A549 (cell line): ENCODE data around the gene GET4. TPM values are rescaled to one million over a fixed set of nuclear protein-coding genes. Genes with fewer than 3 reads are reported as not detected.

Experiments
- ATAC-seq, 2 experiments: fragments of 200-7000 bp in 1 of 2; fragments of >200 bp in 1 of 2; cut with Nextera tagmentation in 1 of 2; cut with Tn5 transposase in 1 of 2; 3 replicates each; pipeline versions ENCODE4 v1.8.0 to v1.9.1; 2018 to 2020; ENCODE audit warnings: mild to moderate bottlenecking in 1 of 2, moderate library complexity in 1 of 2
- CTCF ChIA-PET: fragments of 300-600 bp; sonication (Branson Sonifier 250); formaldehyde crosslinking; extraction: SDS; loops from one replicate; lab custom pipeline; 2021; ENCODE audit warnings: antibody characterized with exemption, inconsistent platforms; lab: Yijun Ruan, JAX
- POLR2A ChIA-PET: fragments of 350-600 bp; formaldehyde crosslinking; extraction: SDS; loops from one replicate; lab custom pipeline; 2021; ENCODE audit warnings: antibody characterized with exemption, inconsistent platforms; lab: Yijun Ruan, JAX
- DNase-seq, 2 experiments: peaks; one replicate each; pipeline versions ENCODE4 v3.0.0 to v3.0.0-alpha.2; 2011 to 2016; ENCODE audit warnings: low read depth in 1 of 2, low spot score in 1 of 2
- FAIRE-seq: peaks from 2 replicates; lab custom pipeline; 2011; peaks lifted over from hg19 to GRCh38; lab: Jason Lieb, UNC
- H3K27ac ChIP-seq, 2 experiments: fragments of >200 bp; sonication (Bioruptor Twin); formaldehyde crosslinking; 3 replicates each; pipeline ENCODE4 v1.5.1; 2016 to 2017
- H3K4me1 ChIP-seq: fragments of >200 bp; sonication (Bioruptor Twin); formaldehyde crosslinking; 3 replicates; pipeline ENCODE4 v1.6.1; 2016
- H3K4me2 ChIP-seq: fragments of >200 bp; sonication (Bioruptor Twin); formaldehyde crosslinking; 3 replicates; pipeline ENCODE4 v1.6.1; 2016
- H3K4me3 ChIP-seq: fragments of >200 bp; sonication (Bioruptor Twin); formaldehyde crosslinking; 3 replicates; pipeline ENCODE4 v1.5.1; 2016
- H3K9me3 ChIP-seq: fragments of >200 bp; sonication (Bioruptor Twin); formaldehyde crosslinking; 3 replicates; pipeline ENCODE4 v1.6.1; 2016
- BCL3 ChIP-seq: fragments of >200 bp; sonication (Bioruptor Twin); formaldehyde crosslinking; IDR thresholded peaks from 3 replicates; pipeline ENCODE4 v1.6.1; 2016
- CBX2 ChIP-seq: fragments of 200-600 bp; sonication (generic); IDR thresholded peaks from 2 replicates; pipeline ENCODE4 v1.6.1; 2016; ENCODE audit warnings: low read depth, mild to moderate bottlenecking, borderline replicate concordance
- CHD4 ChIP-seq: fragments of 200-600 bp; sonication (generic); IDR thresholded peaks from 2 replicates; pipeline ENCODE4 v1.6.1; 2016; ENCODE audit warnings: antibody characterized with exemption, mild to moderate bottlenecking, borderline replicate concordance
- CTCF ChIP-seq: fragments of >200 bp; sonication (Bioruptor Twin); formaldehyde crosslinking; IDR thresholded peaks from 3 replicates; pipeline ENCODE4 v1.5.1; 2016
- FOSB ChIP-seq: fragments of 250-450 bp; sonication (Bioruptor Pico); IDR thresholded peaks from 2 replicates; pipeline ENCODE4 v1.5.0; 2020; ENCODE audit warnings: mild to moderate bottlenecking, moderate library complexity
- HES2 ChIP-seq: fragments of >200 bp; sonication (Bioruptor Twin); formaldehyde crosslinking; IDR thresholded peaks from 2 replicates; pipeline ENCODE4 v1.6.1; 2016
- HOXA7 ChIP-seq: fragments of 250-450 bp; sonication (Bioruptor Pico); IDR thresholded peaks from 2 replicates; pipeline ENCODE4 v1.5.0; 2020; ENCODE audit warnings: mild to moderate bottlenecking, moderate library complexity
- HOXB13 ChIP-seq: fragments of 250-450 bp; sonication (Bioruptor Pico); IDR thresholded peaks from 2 replicates; pipeline ENCODE4 v1.5.0; 2020; ENCODE audit warnings: low read depth, mild to moderate bottlenecking, moderate library complexity
- KDM5A ChIP-seq: fragments of 200-600 bp; sonication (generic); IDR thresholded peaks from 2 replicates; pipeline ENCODE4 v1.6.1; 2016; ENCODE audit warnings: antibody characterized with exemption, mild to moderate bottlenecking
- MAX ChIP-seq: IDR thresholded peaks from 2 replicates; pipeline ENCODE4 v1.6.1; 2012
- NPAS2 ChIP-seq: fragments of 250-450 bp; sonication (Bioruptor Pico); IDR thresholded peaks from 2 replicates; pipeline ENCODE4 v1.8.0; 2022; ENCODE audit warnings: mild to moderate bottlenecking, moderate library complexity, borderline replicate concordance
- PBX3 ChIP-seq: IDR thresholded peaks from 2 replicates; pipeline ENCODE4 v1.6.1; 2012
- PHF8 ChIP-seq: fragments of 200-600 bp; sonication (generic); IDR thresholded peaks from 2 replicates; pipeline ENCODE4 v1.6.1; 2016; ENCODE audit warnings: low read depth, mild to moderate bottlenecking, antibody characterized with exemption, moderate library complexity, borderline replicate concordance
- POLR2A ChIP-seq: IDR thresholded peaks from 2 replicates; pipeline ENCODE4 v1.6.1; 2012; ENCODE audit warnings: mild to moderate bottlenecking, low read length
- RNF2 ChIP-seq: fragments of 200-600 bp; sonication (generic); IDR thresholded peaks from 2 replicates; pipeline ENCODE4 v1.6.1; 2016; ENCODE audit warnings: low read depth, mild to moderate bottlenecking, antibody characterized with exemption, moderate library complexity, borderline replicate concordance
- TP53 ChIP-seq: fragments of 250-450 bp; sonication (Bioruptor Pico); IDR thresholded peaks from 2 replicates; pipeline ENCODE4 v1.5.0; 2021; ENCODE audit warnings: mild to moderate bottlenecking, moderate library complexity
- ZFP36 ChIP-seq: fragments of 450-650 bp; IDR thresholded peaks from 2 replicates; pipeline ENCODE4 v1.6.1; 2014; ENCODE audit warnings: borderline replicate concordance; ENCODE audit not compliant: partially characterized antibody
- ZNF302 ChIP-seq: fragments of 250-450 bp; sonication (Bioruptor Pico); IDR thresholded peaks from 2 replicates; pipeline ENCODE4 v1.9.0; 2021; ENCODE audit warnings: inconsistent platforms, mild to moderate bottlenecking, moderate library complexity
- WGBS: methylation state at CpG from one replicate; pipeline ENCODE4 v1.1.6; 2017; ENCODE audit errors: missing lambda C conversion rate; 5-methylcytosine and 5-hydroxymethylcytosine counted together
- polyA plus RNA-seq, 4 experiments: library from polyadenylated mRNA; depleted of rRNA in 3 of 4; stranded (reverse); fragments of >200 nt; fragmentation: RNase III in 1 of 4; extraction: RNeasy Plus Mini Kit Qiagen cat#74134 plus additional on column Dnase treatment in 1 of 4; gene quantifications; 2 replicates in 3 of 4; 3 replicates in 1 of 4; pipeline ENCODE4 v1.2.3, GENCODE V29; 2011 to 2017
- TF ChIP-seq, protein P1 (sequence below): IDR thresholded peaks from 2 replicates; pipeline ENCODE4 v1.6.1; 2012; ENCODE audit warnings: low read depth, borderline replicate concordance

Gene GET4
- polyA plus RNA-seq, 2 of the 4 experiments (the other 2 are of a cell fraction) = 26.1 to 37.0 TPM

GRCh38 chr7:844043-844442 is 32.3 kb upstream of the GET4 start:
- Histone ChIP-seq H3K27ac (no peak overlapping the region), H3K4me2 (no peak overlapping the region), H3K4me3 (no peak overlapping the region), H3K9me3 (no peaks in the 10 kb centered on the region), H3K4me1 (no peaks in the 10 kb centered on the region)
- ChIA-PET POLR2A (no interaction called here), CTCF (interaction anchor here (1.2 to 1.7 kb wide), 3 partner anchors 8 to 79 kb away, joined by 5 to 8 read pairs (median 6); no protein-coding TSS in a partner anchor)
- no peak for FAIRE-seq
- no peak for TF ChIP-seq POLR2A
- no peak for TF ChIP-seq CHD4
- no peak for TF ChIP-seq NPAS2
- TF ChIP-seq, protein P1, sequence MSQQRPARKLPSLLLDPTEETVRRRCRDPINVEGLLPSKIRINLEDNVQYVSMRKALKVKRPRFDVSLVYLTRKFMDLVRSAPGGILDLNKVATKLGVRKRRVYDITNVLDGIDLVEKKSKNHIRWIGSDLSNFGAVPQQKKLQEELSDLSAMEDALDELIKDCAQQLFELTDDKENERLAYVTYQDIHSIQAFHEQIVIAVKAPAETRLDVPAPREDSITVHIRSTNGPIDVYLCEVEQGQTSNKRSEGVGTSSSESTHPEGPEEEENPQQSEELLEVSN = no peak
- TF ChIP-seq KDM5A = no peak
- no peak for TF ChIP-seq ZNF302 (CRISPR knock-in tag)
- no peak for TF ChIP-seq TP53 (CRISPR knock-in tag)
- no peak for TF ChIP-seq RNF2
- TF ChIP-seq HOXA7 (CRISPR knock-in tag) = no peak
- no peak for TF ChIP-seq ZFP36
- no peak for TF ChIP-seq PBX3
- no peak for TF ChIP-seq BCL3
- no peak for TF ChIP-seq HOXB13 (CRISPR knock-in tag)
- TF ChIP-seq FOSB = no peak
- TF ChIP-seq CTCF = no peak
- WGBS = 79% methylated on average over 6 of the region's 14 CpGs
- DNase-seq = no peak
- ATAC-seq = no peak

DNA sequence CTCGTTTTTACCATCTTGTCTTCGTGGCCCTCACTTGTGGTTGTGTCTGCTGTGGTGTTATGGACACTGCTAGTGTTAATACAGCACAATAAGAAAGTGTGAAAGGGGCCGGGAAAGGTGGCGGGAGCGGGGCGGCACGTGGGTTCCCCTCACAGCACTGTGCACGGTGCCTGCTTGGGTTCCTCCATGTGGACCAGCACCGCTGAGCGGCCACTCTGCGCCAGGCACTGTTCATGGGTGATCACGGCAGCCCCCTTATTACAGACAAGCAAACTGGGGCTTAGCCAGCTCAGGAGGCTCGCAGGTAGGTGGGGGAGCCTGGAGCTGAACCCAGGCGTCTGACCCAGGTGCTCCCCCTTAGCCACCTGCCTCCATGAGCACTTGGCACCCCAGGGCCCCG is 31.8 kb upstream of the GET4 start:
- POLR2A ChIA-PET = no interaction called here
- TF ChIP-seq MAX (no peak), HES2 (no peak), PHF8 (no peak), CTCF (no peak), CBX2 (no peak), POLR2A (no peak), FOSB (no peak), PBX3 (no peak)
- TF ChIP-seq, protein P1 = no peak
- TF ChIP-seq, all 56 proteins: peak for 0
- DNase-seq = no peak
- no peak for FAIRE-seq
- no peak overlapping the region for H3K4me3 ChIP-seq
- H3K4me2 ChIP-seq = no peak overlapping the region
- H3K4me1 ChIP-seq = no peaks in the 10 kb centered on the region
- no peaks in the 10 kb centered on the region for H3K9me3 ChIP-seq
- no peak overlapping the region for H3K27ac ChIP-seq
- no peak for ATAC-seq
- CTCF ChIA-PET = interaction anchor here (1.2 to 1.7 kb wide), 4 partner anchors 8 to 79 kb away, joined by 4 to 8 read pairs (median 6); no protein-coding TSS in a partner anchor
- 97% methylated on average over 14 of the region's 15 CpGs for WGBS
